Measurements from ENCODE around the gene MYH7. TPM values are rescaled to one million over a fixed set of nuclear protein-coding genes. Genes with fewer than 3 reads are reported as not detected.

Gene MYH7
- total RNA-seq, 1 experiment from 2014 or later: not detected

Other genes with a start within 250 kb of the MYH7 start
- 0.24 TPM in 1 of 2 replicates, not detected in the other for gene RNF212B, start 197.7 kb downstream of the MYH7 start, total RNA-seq (2014; rRNA removed; shearing (Covaris generic))
- gene HOMEZ, start 149.5 kb downstream of the MYH7 start, total RNA-seq (2014; rRNA removed; shearing (Covaris generic)): 5.9 and 7.8 TPM in 2 replicates
- gene PPP1R3E, start 132.8 kb downstream of the MYH7 start, total RNA-seq (2014; rRNA removed; shearing (Covaris generic)): 1.0 and 2.0 TPM in 2 replicates
- gene BCL2L2, start 128.8 kb downstream of the MYH7 start, total RNA-seq (2014; rRNA removed; shearing (Covaris generic)): 8.8 and 14.2 TPM in 2 replicates
- gene PABPN1, start 114.2 kb downstream of the MYH7 start, total RNA-seq (2014; rRNA removed; shearing (Covaris generic)): 143 and 174 TPM in 2 replicates
- gene SLC22A17, start 82.8 kb downstream of the MYH7 start, total RNA-seq (2014; rRNA removed; shearing (Covaris generic)): 32.9 and 37.2 TPM in 2 replicates
- 23.1 and 24.0 TPM in 2 replicates for gene EFS, start 70.5 kb downstream of the MYH7 start, total RNA-seq (2014; rRNA removed; shearing (Covaris generic))
- gene IL25, start 62.9 kb downstream of the MYH7 start, total RNA-seq (2014; rRNA removed; shearing (Covaris generic)): 0.31 TPM in 1 of 2 replicates, not detected in the other
- gene CMTM5, start 58.6 kb downstream of the MYH7 start, total RNA-seq (2014; rRNA removed; shearing (Covaris generic)): 0.14 TPM in 1 of 2 replicates, not detected in the other
- 0.03 TPM in 1 of 2 replicates, not detected in the other for gene MYH6, start 27.4 kb downstream of the MYH7 start, total RNA-seq (2014; rRNA removed; shearing (Covaris generic))
- gene NGDN, start 34.0 kb upstream of the MYH7 start, total RNA-seq (2014; rRNA removed; shearing (Covaris generic)): 58.1 and 62.8 TPM in 2 replicates
- 2.2 and 3.4 TPM in 2 replicates for gene ZFHX2, start 116.1 kb upstream of the MYH7 start, total RNA-seq (2014; rRNA removed; shearing (Covaris generic))
- gene THTPA, start 120.6 kb upstream of the MYH7 start, total RNA-seq (2014; rRNA removed; shearing (Covaris generic)): 12.1 and 14.0 TPM in 2 replicates
- 83.3 and 94.9 TPM in 2 replicates for gene AP1G2, start 132.1 kb upstream of the MYH7 start, total RNA-seq (2014; rRNA removed; shearing (Covaris generic))
- 1.4 and 2.0 TPM in 2 replicates for gene JPH4, start 143.1 kb upstream of the MYH7 start, total RNA-seq (2014; rRNA removed; shearing (Covaris generic))
- 0.74 and 1.1 TPM in 2 replicates for gene DHRS2, start 200.7 kb upstream of the MYH7 start, total RNA-seq (2014; rRNA removed; shearing (Covaris generic))

Data from H7 (cell line).